Measurements from ENCODE around the gene HLA-DQA1. TPM values are rescaled to one million over a fixed set of nuclear protein-coding genes. Genes with fewer than 3 reads are reported as not detected.

HLA-DQA1 gene
- total RNA-seq, 1 donor from 2014 or later, result 111 TPM

DNA sequence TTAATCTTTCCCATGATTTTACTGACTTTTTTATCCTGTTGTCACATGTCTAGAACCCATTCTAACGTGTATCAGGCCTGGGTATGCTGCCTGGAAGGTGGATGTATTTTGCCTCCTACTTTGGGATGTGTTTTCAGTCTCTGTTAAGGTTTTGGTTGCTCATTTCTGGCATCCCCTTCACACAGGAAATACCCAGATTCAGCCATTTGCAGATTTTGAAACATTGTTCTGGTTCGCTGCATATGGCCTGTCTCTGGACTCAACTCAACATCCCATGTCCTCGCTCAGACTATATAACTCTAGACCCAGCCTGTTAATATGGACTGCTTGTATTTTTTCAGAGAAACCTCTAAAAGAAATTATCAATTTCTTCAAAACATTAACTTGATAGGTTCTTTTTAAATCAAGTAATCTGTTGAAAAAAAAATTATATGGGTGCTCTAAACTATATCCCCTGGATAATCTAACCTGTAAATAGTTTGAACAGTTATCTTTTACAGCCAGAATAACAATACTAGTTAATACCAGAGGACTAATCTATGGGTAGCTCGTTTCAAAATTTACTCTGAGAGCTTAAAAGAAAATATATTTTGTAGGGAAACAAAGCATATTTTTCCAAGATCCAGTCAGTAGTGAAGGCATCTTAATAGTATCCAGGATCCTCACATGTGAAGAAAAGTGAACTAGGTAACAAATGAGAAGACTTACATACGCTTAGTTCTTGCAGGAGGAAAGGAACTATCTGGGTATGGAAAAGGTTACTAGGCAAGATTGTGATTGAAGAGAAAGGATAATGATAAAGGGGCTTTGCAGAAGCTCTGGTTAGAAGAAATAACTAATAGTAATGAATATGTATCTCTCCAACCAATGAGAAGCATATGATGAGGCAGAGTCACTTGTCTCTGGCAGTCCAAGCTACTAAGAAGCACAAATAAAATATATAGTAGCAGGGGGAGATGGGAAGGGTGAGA lies 52.6 kb downstream of the HLA-DQA1 start:
- no peak for TF ChIP-seq CTCF (IDR thresholded peaks at IDR 0.05)
- intact Hi-C loops (cut with DNase I), result loop anchor here (10.0 kb wide), 1 partner anchor 275 kb away; no protein-coding TSS in a partner anchor
- DNase-seq, result no peak
- no peaks in the 10 kb centered on the region for H3K36me3 ChIP-seq
- H3K4me1 ChIP-seq, result no peaks in the 10 kb centered on the region
- H3K9me3 ChIP-seq, result no peaks in the 10 kb centered on the region
- no peak overlapping the region for H3K4me3 ChIP-seq
- no peak overlapping the region for H3K27ac ChIP-seq
- H3K27me3 ChIP-seq, result no peaks in the 10 kb centered on the region
- peak; percentile 75 for ATAC-seq

GRCh38 chr6:32692019-32692418 lies 54.8 kb downstream of the HLA-DQA1 start:
- H3K4me1 ChIP-seq, result no peaks in the 10 kb centered on the region
- H3K27ac ChIP-seq, result no peak overlapping the region
- peak; percentile 95 for ATAC-seq
- H3K9me3 ChIP-seq, result no peaks in the 10 kb centered on the region
- intact Hi-C loops (cut with DNase I), result loop anchor here (10.0 kb wide), 1 partner anchor 277 kb away; no protein-coding TSS in a partner anchor
- H3K27me3 ChIP-seq, result no peaks in the 10 kb centered on the region
- no peak for DNase-seq
- no peaks in the 10 kb centered on the region for H3K36me3 ChIP-seq
- TF ChIP-seq CTCF (IDR thresholded peaks at IDR 0.05), result peak; percentile 53
- no peak overlapping the region for H3K4me3 ChIP-seq

Other genes starting within 250 kb of the HLA-DQA1 start
- gene BTNL2, start 230.2 kb upstream of the HLA-DQA1 start, total RNA-seq, result not detected
- 1,444 TPM for gene HLA-DRA, start 197.5 kb upstream of the HLA-DQA1 start, total RNA-seq
- 197 TPM for gene HLA-DRB5, start 107.1 kb upstream of the HLA-DQA1 start, total RNA-seq
- 335 TPM for gene HLA-DRB1, start 47.6 kb upstream of the HLA-DQA1 start, total RNA-seq
- 94.9 TPM for gene HLA-DQB1, start 29.3 kb downstream of the HLA-DQA1 start, total RNA-seq
- 51.7 TPM for gene HLA-DQA2, start 104.0 kb downstream of the HLA-DQA1 start, total RNA-seq
- gene HLA-DQB2, start 126.1 kb downstream of the HLA-DQA1 start, total RNA-seq, result 62.8 TPM
- 0.64 TPM for gene HLA-DOB, start 179.6 kb downstream of the HLA-DQA1 start, total RNA-seq
- 56.4 TPM for gene TAP2, start 201.3 kb downstream of the HLA-DQA1 start, total RNA-seq
- gene PSMB8, start 206.6 kb downstream of the HLA-DQA1 start, total RNA-seq, result 86.9 TPM
- gene TAP1, start 216.3 kb downstream of the HLA-DQA1 start, total RNA-seq, result 60.4 TPM
- gene PSMB9, start 216.8 kb downstream of the HLA-DQA1 start, total RNA-seq, result 47.2 TPM

Measured in upper lobe of right lung (tissue), 1 donor.